HTERT RPE-1 (cell line): ENCODE results near the gene ZMIZ2.
"Not testable (repeated sequence)": the region's sequence is repeated elsewhere in the genome, so short reads cannot be mapped to it uniquely, and the experiment has no call there.

Experiments
- in situ Hi-C: fragments of 300-500 bp; cut with MboI; formaldehyde crosslinking; loops from 4 replicates; pipeline ENCODE4 v1.14.3; 2020; ENCODE audit warnings: low sequenced_read_pairs

ZMIZ2 gene

GRCh38 chr7:44748045-44748947 is at the start of gene ZMIZ2:
TSS of gene ZMIZ2 (plus strand) at chr7:44748847. CDS start at chr7:44756250, 7,403 bp downstream.
- in situ Hi-C loops = no loop called here

GRCh38 chr7:44699598-44699997 is 49.0 kb upstream of the ZMIZ2 start:
- in situ Hi-C loops = not testable (repeated sequence)

- in situ Hi-C loops = no loop called here
These were observed 48.3 kb upstream of the ZMIZ2 start for GRCh38 chr7:44700322-44700721.

GRCh38 chr7:44703391-44703790 is 45.3 kb upstream of the ZMIZ2 start:
- in situ Hi-C loops = not testable (repeated sequence)

GRCh38 chr7:44703921-44704320 is 44.7 kb upstream of the ZMIZ2 start:
- in situ Hi-C loops = no loop called here

DNA sequence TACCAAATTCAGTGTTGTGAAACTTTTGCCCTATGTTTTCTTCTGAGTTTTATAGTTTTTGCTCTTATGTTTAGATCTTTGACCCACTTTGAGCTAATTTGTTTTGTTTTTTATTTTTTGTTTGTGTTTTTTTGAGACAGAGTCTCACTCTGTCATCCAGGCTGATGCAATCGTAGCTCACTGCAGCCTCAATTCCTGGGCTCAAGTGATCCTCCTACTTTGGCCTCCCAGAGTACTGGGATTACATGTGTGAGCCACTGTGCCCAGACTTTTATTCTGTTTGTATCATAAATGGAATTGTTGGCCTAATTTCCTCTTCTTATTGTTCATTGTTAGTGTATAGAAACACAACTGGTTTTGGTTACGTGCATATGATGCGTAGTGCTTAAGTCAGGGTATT is 43.2 kb upstream of the ZMIZ2 start:
- in situ Hi-C loops = no loop called here

- in situ Hi-C loops = no loop called here
These were observed 41.7 kb upstream of the ZMIZ2 start for GRCh38 chr7:44706788-44707557.

DNA sequence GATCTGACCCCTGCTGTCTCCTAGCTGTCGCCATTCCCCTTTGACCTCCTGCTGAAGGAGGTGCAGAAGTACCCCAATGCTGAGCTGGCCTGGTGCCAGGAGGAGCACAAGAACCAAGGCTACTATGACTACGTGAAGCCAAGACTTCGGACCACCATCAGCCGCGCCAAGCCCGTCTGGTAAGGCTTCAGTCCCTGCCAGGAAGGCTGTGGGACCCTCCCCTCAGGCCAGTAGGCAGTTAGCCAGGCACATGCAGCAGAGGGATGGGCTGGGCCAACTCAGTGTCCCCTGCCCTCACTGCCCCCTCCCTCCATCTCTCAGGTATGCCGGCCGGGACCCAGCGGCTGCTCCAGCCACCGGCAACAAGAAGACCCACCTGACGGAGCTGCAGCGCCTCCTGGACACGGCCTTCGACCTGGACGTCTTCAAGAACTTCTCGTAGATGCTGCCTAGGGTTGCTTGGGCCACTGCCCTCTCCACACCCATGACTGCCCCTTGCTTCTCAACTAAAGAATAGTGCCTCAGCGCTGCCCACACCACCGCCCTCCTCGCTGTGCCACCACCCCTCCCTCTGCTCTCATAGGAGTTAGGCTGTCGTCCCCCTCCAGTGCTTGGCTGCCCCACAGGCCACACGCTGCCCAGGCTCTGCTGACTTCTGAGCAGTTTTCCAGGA is 41.0 kb upstream of the ZMIZ2 start:
- in situ Hi-C loops = no loop called here

DNA sequence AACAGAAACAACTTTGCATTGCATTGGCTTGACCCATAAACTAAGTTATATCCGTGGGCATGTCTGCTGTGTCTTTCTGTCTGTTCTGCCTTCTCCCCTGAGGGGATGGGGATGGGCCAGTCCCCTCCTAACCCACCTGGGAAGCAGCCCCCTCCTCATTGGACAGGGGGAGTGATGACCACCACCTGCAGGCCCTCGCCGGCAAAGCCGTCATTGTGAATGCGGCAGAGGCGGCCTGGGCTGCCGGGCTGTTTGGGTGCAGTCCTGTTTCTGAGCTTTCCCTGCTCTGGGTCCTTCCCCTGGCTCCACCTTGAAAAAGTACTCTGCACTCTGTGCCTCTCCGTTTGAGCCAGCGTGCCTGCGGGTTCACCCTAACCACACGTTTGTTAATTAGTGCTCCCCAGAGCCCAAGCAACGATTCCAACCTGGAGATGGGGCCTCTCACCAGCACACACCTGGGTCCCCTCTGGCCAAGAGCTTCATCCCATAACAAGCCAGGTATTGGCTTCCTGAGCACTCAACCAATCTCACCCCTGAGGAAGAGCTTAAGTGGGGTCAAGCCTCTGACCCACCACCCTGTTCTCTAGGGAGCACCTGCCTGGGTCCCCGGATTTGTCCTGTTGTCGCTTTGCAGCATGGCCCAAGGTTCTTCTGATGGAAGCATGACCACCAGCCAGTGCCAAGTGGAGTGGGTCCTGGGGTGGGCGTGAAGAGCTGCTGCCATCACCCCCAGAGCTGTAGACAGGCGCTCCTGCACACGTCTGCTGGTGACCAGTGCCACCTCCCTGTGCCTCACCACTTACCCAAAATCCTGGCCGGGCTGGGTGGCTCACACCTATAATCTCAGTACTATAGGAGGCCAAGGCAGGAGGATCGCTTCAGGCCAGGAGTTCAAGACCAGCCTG is 39.4 kb upstream of the ZMIZ2 start:
- in situ Hi-C loops = no loop called here

GRCh38 chr7:44709945-44710596 is 38.6 kb upstream of the ZMIZ2 start:
- in situ Hi-C loops = no loop called here

DNA sequence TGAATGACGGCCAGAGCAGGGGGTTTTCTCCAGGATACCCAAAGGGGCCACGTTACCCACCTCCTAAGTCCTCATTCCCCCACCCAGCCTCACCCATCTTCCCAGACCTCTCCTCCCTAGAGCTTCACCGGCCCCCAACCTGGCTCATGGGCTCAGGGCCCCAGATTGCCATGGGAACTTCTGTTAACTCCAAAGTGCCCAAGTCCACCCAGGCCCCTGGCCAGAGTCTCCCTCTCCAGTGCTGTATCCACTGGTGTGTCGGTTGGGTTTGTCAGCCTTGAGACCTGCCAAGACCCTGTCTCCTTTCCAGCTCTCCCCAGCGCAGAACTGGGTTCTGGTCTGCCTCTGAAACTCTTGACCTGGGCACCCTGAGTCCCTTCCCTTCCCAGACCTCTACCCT is 37.1 kb upstream of the ZMIZ2 start:
- in situ Hi-C loops = no loop called here

GRCh38 chr7:44712012-44712411 is 36.6 kb upstream of the ZMIZ2 start:
- in situ Hi-C loops = no loop called here

DNA sequence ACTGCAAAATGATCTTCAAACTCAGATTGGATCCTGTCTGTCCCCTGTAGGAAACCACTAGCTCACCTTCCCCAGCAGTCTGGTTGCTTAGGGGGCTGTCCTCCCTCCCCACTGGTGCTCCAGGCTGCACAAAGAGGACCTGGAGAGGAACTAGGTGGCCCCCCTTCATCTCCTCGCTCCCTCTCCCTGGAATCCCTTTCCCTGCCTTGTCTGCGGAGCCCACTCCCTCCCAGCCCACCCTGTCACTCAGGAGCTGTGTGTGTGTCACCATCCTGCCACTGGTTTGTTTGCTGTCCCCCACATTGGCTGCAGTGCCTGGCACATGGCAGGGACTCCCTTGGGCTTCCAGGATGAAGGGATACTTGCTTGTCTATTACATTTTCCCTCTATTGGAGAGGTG is 35.5 kb upstream of the ZMIZ2 start:
- in situ Hi-C loops = no loop called here

- in situ Hi-C loops = no loop called here
These were observed 34.8 kb upstream of the ZMIZ2 start for GRCh38 chr7:44713680-44714335.

DNA sequence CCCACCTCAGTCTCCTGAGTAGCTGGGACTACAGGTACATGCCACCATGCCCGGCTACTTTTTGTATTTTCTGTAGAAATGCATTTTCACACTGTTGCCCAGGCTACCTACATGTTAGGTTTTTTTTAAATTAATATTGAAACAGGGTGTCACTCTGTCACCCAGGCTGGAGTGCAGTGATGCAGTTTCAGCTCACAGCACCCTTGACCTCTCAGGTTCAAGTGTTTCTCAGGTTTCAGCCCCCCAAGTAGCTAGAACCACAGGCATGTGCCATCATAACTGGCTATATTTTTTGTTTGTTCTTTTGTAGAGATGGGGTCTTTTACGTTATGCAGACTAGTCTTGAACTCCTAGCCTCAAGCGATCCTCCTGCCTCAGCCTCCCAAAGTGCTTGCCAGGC is 32.4 kb upstream of the ZMIZ2 start:
- in situ Hi-C loops = no loop called here

DNA sequence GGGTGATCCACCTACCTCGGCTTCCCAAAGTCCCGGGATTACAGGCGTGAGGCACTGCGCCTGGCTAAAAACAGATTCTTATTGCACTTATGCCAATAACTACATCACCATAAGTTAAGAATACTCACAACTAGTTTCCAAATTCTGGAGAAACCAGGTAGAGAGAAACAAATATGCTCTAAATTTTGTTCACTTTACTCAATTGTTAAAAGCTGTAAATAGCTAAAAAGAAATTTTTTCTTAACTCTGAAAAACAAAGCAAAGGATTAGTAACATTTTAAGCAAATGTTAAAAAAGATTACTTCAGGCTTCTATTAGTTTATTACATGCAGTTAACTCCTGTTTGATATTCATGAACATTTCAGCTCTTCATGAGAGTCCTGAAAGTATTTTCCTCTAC is 28.3 kb upstream of the ZMIZ2 start:
- in situ Hi-C loops = no loop called here

DNA sequence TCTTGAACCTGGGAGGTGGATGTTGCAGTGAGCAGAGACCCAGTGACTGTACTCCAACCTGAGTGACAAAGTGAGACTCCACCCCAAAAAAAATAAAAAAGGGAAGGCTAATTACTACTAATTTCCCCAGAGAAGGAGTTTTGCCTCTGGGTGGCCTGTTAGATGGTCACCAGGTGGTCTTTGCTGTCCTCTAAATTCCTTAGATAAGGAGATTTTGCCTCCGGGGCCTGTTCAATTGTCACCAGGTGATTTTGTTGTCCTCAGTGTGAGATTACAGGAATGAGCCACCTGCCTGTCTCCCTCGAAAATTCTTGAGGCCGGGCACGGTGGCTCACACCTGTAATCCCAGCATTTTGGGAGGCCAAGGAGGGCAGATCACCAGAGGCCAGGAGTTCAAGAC is 24.4 kb upstream of the ZMIZ2 start:
- in situ Hi-C loops = no loop called here

GRCh38 chr7:44726250-44726649 is 22.4 kb upstream of the ZMIZ2 start:
- in situ Hi-C loops = not testable (repeated sequence)

GRCh38 chr7:44727158-44727936 is 21.3 kb upstream of the ZMIZ2 start:
- in situ Hi-C loops = no loop called here
